ENCODE measurements around the gene CTBP1. TPM values are rescaled to one million over a fixed set of nuclear protein-coding genes. Genes with fewer than 3 reads are reported as not detected.

The CTBP1 gene
- total RNA-seq, 1 experiment from 2014 or later: 136 TPM

DNA sequence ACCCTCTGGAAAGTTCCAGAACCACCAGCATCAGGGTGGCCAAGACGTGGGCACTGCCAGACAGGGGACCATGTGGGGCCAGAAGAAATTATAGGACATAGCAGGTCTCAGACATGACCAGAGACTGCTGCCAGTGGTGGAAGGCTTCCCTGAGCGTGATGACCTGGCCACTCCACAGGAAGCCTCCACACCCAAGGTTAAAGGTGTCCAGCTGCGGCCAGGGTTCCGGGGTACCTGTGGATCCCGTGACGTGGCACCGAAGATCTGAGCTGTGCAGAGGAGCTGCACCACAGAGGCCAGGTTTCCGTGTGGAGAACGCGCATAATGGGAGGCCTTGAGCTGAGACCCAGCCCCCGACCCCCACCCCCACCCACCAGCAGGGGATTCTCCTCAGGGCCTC, 16.4 kb upstream of the CTBP1 start:
- no peak overlapping the region for H3T11ph ChIP-seq (ENCODE audit: low read length)
- H2AFZ ChIP-seq (ENCODE audit: low read length): no peak overlapping the region
- Mint-ChIP-seq H3K9me3 (peaks cover 53 to 57% of the 10 kb centered on the region in 2 experiments), H3K27ac (no peak overlapping the region), H3K27me3 (ENCODE audit: low read depth) (peaks cover 21% of the 10 kb centered on the region), H3K4me1 (0 out of 4 replicates have a peak, but pooled peaks cover 0 to 4% of the 10 kb centered on the region in 2 experiments), H3K36me3 (ENCODE audit: insufficient read depth in 1 of 3, low read depth in 3 of 3) (peaks cover 5 to 19% (median 6%) of the 10 kb centered on the region in 3 experiments; a peak in 5 of 7 replicates), H3K4me3 (no peak overlapping the region)
- no peak overlapping the region for H2BK120ac ChIP-seq (ENCODE audit: low read depth, low read length, poor library complexity, severe bottlenecking)
- H3K9me3 ChIP-seq (ENCODE audit: control insufficient read depth, low read depth, low read length): no peaks in the 10 kb centered on the region
- H2BK5ac ChIP-seq (ENCODE audit: insufficient read length, low read length): no peak overlapping the region
- no peak overlapping the region for H2AK5ac ChIP-seq (ENCODE audit: insufficient read length, low read length)
- H4K8ac ChIP-seq (replicated peaks; ENCODE audit: insufficient read length, low read depth, low read length): no peak overlapping the region
- H3K56ac ChIP-seq (ENCODE audit: insufficient read length, low read depth, low read length): no peak overlapping the region
- no peaks in the 10 kb centered on the region for H4K20me1 ChIP-seq (ENCODE audit: control insufficient read depth, insufficient read depth, insufficient read length)
- H3K4ac ChIP-seq (ENCODE audit: low read depth, low read length): no peak overlapping the region
- no peak overlapping the region for H3K9ac ChIP-seq (ENCODE audit: extremely low read depth, insufficient read length, low read length)
- H3K14ac ChIP-seq (ENCODE audit: insufficient read depth, low read length): no peak overlapping the region
- no peak overlapping the region for H3K23ac ChIP-seq (ENCODE audit: insufficient read length, low read depth, low read length)
- no peak for DNase-seq
- no peak overlapping the region for H3K4me2 ChIP-seq (ENCODE audit: insufficient read depth, insufficient read length, low read length)
- H3K4me1 ChIP-seq (ENCODE audit: insufficient read depth, low read length): no peaks in the 10 kb centered on the region
- no peaks in the 10 kb centered on the region for H3K27me3 ChIP-seq (ENCODE audit: insufficient read depth, low read length)
- no peaks in the 10 kb centered on the region for H3K79me2 ChIP-seq (ENCODE audit: insufficient read depth, low read length)
- H2BK12ac ChIP-seq (ENCODE audit: insufficient read length, low read depth, low read length): no peak overlapping the region
- no peak for TF ChIP-seq CTCF (conservative IDR thresholded peaks at IDR 0.05)
- no peak overlapping the region for H3K18ac ChIP-seq (ENCODE audit: insufficient read length, low read depth, low read length)
- no peak overlapping the region for H2BK15ac ChIP-seq (ENCODE audit: low read depth, low read length)
- no CpG with 5 or more reads among the region's 11 CpGs for WGBS (ENCODE audit: extremely low coverage, insufficient read length, low lambda C conversion rate)
- no peak overlapping the region for H3K27ac ChIP-seq (ENCODE audit: insufficient read length, low read depth, low read length)
- H4K5ac ChIP-seq (ENCODE audit: insufficient read length, low read depth, low read length): no peak overlapping the region
- H4K91ac ChIP-seq (ENCODE audit: insufficient read length, low read depth, low read length): no peak overlapping the region
- H3K79me1 ChIP-seq (ENCODE audit: insufficient read depth, low read depth, low read length, poor library complexity, severe bottlenecking): no peaks in the 10 kb centered on the region
- H2BK20ac ChIP-seq (ENCODE audit: low read depth, low read length, poor library complexity, severe bottlenecking): no peak overlapping the region
- no peaks in the 10 kb centered on the region for H3K23me2 ChIP-seq (ENCODE audit: insufficient read length, low read depth, low read length, poor library complexity, severe bottlenecking)

All from H9 (cell line).